GM19438 (cell line): ENCODE results near the gene ATP10A.

ENCODE experiments used
- ATAC-seq: cut with Tn5 transposase; IDR thresholded peaks from one replicate; pipeline ENCODE4 v1.9.1; 2021; ENCODE audit warnings: low read depth; ENCODE audit not compliant: unreplicated experiment

ATP10A gene

GRCh38 chr15:25730918-25731317 is 132.2 kb downstream of the ATP10A start:
- ATAC-seq: no peak

- no peak for ATAC-seq
Measured at GRCh38 chr15:25728816-25729215, 134.3 kb downstream of the ATP10A start.

GRCh38 chr15:25727867-25728600 is 135.1 kb downstream of the ATP10A start:
- no peak for ATAC-seq

GRCh38 chr15:25727116-25727515 is 136.0 kb downstream of the ATP10A start:
- no peak for ATAC-seq

- no peak for ATAC-seq
Measured at GRCh38 chr15:25725758-25726157, 137.4 kb downstream of the ATP10A start.

- ATAC-seq: no peak
Measured at GRCh38 chr15:25724899-25725298, 138.2 kb downstream of the ATP10A start.

- ATAC-seq: no peak
Measured at GRCh38 chr15:25721605-25721955, 141.5 kb downstream of the ATP10A start.

- ATAC-seq: no peak
Measured at GRCh38 chr15:25719101-25719985, 143.8 kb downstream of the ATP10A start.

- ATAC-seq: no peak
Measured at GRCh38 chr15:25718597-25718996, 144.5 kb downstream of the ATP10A start.

GRCh38 chr15:25718169-25718536 is 145.0 kb downstream of the ATP10A start:
- peak; percentile 3 for ATAC-seq

- peak; percentile 56 for ATAC-seq
Measured at GRCh38 chr15:25717457-25718168, 145.5 kb downstream of the ATP10A start.

GRCh38 chr15:25717127-25717456 is 146.0 kb downstream of the ATP10A start:
- ATAC-seq: no peak

GRCh38 chr15:25716414-25717126 is 146.6 kb downstream of the ATP10A start:
- ATAC-seq: no peak

- ATAC-seq: no peak
Measured at GRCh38 chr15:25715536-25716413, 147.4 kb downstream of the ATP10A start.

- ATAC-seq: no peak
Measured at GRCh38 chr15:25714538-25714840, 148.6 kb downstream of the ATP10A start.

GRCh38 chr15:25713736-25714537 is 149.2 kb downstream of the ATP10A start:
- no peak for ATAC-seq

GRCh38 chr15:25712961-25713355 is 150.2 kb downstream of the ATP10A start:
- ATAC-seq: no peak

GRCh38 chr15:25712192-25712960 is 150.8 kb downstream of the ATP10A start:
- ATAC-seq: no peak
